ENCODE data around the gene TMEM121. TPM values are rescaled to one million over a fixed set of nuclear protein-coding genes. Genes with fewer than 3 reads are reported as not detected.
"Not testable (repeated sequence)": the region's sequence is repeated elsewhere in the genome, so short reads cannot be mapped to it uniquely, and the experiment has no call there.

The TMEM121 gene
- total RNA-seq, 1 donor from 2014 or later = 3.1 TPM

DNA sequence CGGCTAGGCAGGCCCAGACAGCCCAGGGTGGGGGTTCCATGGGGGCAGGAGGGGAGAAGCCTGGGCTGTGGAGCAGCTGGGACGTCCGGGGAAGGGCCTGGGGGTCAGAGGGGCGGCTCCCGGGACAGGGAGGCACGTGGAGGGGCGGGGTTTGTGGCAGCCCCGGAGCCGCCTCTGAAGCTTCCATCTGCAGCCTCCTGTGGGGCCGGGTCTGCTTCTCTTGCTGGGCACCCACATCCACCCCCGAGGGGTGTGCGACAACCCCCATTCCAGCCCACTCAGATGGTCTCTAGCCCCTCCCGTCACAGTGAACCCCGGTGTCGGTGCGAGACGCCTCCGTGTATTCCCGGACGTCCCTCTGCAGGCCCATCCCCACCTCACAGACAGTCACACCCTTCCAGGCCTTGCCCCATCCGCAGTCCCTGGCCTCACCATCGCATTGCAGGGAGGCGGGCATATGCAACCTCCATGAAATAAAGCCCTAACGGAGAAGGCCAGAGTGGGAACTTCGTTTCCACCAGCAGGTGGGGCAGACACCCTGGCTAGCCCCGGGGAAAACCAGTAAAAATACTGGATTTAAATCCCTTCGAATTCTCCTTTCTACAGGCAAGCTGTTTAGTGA is 33.8 kb downstream of the TMEM121 start:
- H3K4me3 ChIP-seq (ENCODE audit: low read length in 3 of 3); H3K27me3 ChIP-seq (ENCODE audit: control insufficient read depth in 3 of 3, insufficient read depth in 3 of 3, low read length in 3 of 3); H3K9me3 ChIP-seq (ENCODE audit: control insufficient read depth in 3 of 3, low read length in 3 of 3); H3K27ac ChIP-seq (ENCODE audit: low read depth, low read length); H3K9ac ChIP-seq (ENCODE audit: low read depth in 1 of 3, low read length in 3 of 3); H3K4me1 ChIP-seq (ENCODE audit: control insufficient read depth in 3 of 3, insufficient read depth in 3 of 3, low read length in 3 of 3); H3K36me3 ChIP-seq (ENCODE audit: control insufficient read depth in 3 of 3, insufficient read depth in 3 of 3, low read length in 3 of 3): not testable (repeated sequence)

DNA sequence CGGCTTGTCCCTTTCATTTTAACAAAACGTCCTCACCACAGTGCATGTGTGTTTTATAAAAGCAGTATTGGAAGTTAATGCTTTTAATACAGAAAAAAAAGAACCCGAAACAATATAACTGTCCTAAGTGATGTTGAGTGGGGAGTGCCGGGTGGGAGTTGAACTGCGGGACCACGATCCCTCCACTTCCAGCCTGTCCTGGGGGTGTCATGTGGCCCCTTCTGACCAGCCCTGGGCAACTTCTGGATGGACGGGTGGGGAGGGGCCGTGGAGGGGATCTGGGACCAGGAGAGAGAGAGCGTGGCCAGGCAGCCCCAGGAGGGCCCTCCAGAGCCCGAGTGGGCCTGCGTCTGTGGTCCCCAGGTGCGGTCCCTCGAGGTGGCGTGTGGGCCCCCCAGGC is 35.0 kb downstream of the TMEM121 start:
- not testable (repeated sequence) for H3K4me3 ChIP-seq (ENCODE audit: low read length in 3 of 3); H3K9ac ChIP-seq (ENCODE audit: low read depth in 1 of 3, low read length in 3 of 3); H3K9me3 ChIP-seq (ENCODE audit: control insufficient read depth in 3 of 3, low read length in 3 of 3); H3K27ac ChIP-seq (ENCODE audit: low read depth, low read length); H3K36me3 ChIP-seq (ENCODE audit: control insufficient read depth in 3 of 3, insufficient read depth in 3 of 3, low read length in 3 of 3); H3K27me3 ChIP-seq (ENCODE audit: control insufficient read depth in 3 of 3, insufficient read depth in 3 of 3, low read length in 3 of 3); H3K4me1 ChIP-seq (ENCODE audit: control insufficient read depth in 3 of 3, insufficient read depth in 3 of 3, low read length in 3 of 3)

DNA sequence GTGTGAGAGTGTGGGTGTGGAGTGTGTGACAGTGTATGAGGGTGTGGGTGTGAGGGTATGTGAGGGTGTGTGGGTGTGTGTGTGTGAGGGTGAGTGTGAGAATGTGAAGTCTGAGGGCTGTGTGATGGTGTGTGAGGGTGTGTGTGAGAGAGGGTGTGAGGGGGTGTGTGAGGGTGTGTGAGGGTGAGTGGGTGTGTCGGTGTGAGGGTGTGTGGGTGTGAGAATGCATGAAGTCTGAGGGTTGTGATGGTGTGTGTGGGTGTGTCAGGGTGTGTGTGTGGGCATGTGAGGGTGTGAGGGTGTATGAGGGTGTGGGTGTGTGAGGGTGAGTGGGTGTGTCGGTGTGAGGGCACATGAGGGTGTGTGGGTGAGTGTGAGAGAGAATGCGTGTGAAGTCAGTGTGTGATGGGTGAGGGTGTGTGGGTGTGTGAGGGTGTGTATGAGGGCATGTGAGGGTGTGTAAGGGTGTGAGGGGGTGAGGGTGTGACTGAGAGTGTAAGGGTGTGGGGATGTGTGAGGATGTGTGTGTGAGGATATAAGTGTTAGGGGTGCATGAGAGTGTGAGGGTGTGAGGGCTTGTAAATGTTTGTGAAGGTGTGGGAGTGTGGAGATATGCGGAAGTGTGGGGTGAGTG is 36.4 kb downstream of the TMEM121 start:
- no peaks in the 10 kb centered on the region for H3K27me3 ChIP-seq (ENCODE audit: control insufficient read depth in 3 of 3, insufficient read depth in 3 of 3, low read length in 3 of 3)

DNA sequence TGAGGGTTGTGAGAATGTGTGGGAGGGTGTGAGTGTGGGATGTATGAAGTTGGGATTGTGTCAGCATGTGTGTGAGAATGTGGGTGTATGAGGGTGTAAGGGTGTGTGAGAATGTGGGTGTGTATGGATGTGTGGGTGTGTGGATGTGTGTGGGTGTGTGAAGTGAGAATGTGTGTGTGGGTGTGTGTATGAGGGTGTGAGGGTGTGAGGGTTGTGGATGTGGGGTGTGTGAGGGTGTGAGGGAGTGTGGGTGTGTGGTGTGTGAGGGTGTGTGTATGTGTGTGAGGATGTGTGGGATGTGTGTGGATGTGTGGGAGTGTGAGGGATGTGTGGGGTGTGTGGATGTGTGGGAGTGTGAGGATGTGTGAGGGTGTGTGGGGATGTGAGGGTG is 37.0 kb downstream of the TMEM121 start:
- Histone ChIP-seq H3K4me1 (ENCODE audit: control insufficient read depth in 3 of 3, insufficient read depth in 3 of 3, low read length in 3 of 3) (no peaks in the 10 kb centered on the region), H3K4me3 (ENCODE audit: low read length in 3 of 3) (no peak overlapping the region), H3K9me3 (ENCODE audit: control insufficient read depth in 3 of 3, low read length in 3 of 3) (no peaks in the 10 kb centered on the region), H3K27me3 (ENCODE audit: control insufficient read depth in 3 of 3, insufficient read depth in 3 of 3, low read length in 3 of 3) (no peaks in the 10 kb centered on the region), H3K27ac (ENCODE audit: low read depth, low read length) (no peak overlapping the region), H3K9ac (ENCODE audit: low read depth in 1 of 3, low read length in 3 of 3) (no peak overlapping the region), H3K36me3 (ENCODE audit: control insufficient read depth in 3 of 3, insufficient read depth in 3 of 3, low read length in 3 of 3) (no peaks in the 10 kb centered on the region)

More for the DNA sequence above, 36.4 kb downstream of the TMEM121 start:
- Histone ChIP-seq H3K4me1 (ENCODE audit: control insufficient read depth in 3 of 3, insufficient read depth in 3 of 3, low read length in 3 of 3) (no peaks in the 10 kb centered on the region), H3K36me3 (ENCODE audit: control insufficient read depth in 3 of 3, insufficient read depth in 3 of 3, low read length in 3 of 3) (no peaks in the 10 kb centered on the region), H3K27ac (ENCODE audit: low read depth, low read length) (no peak overlapping the region), H3K9ac (ENCODE audit: low read depth in 1 of 3, low read length in 3 of 3) (no peak overlapping the region), H3K4me3 (ENCODE audit: low read length in 3 of 3) (no peak overlapping the region), H3K9me3 (ENCODE audit: control insufficient read depth in 3 of 3, low read length in 3 of 3) (no peaks in the 10 kb centered on the region)

DNA sequence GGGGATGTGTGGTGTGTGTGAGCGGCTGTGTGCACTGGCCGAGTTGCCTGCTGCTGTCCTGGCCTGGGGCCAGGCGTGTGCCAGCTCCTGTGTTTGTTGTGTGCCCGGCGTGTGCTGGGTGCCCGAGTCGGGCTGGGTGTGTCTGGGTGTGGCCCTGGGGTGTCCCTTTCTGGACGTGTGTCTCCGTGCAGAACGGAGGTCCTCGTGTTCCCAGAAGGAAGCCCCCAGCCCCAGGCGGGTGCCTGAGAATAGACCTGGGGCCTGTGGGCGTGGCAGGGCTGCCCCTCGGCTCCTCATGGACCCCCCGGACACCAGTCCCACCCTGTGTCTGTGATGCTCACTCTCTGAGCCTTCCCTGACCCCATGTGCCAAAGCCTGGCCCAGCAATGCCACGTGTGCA is 38.2 kb downstream of the TMEM121 start:
- H3K9me3 ChIP-seq (ENCODE audit: control insufficient read depth in 3 of 3, low read length in 3 of 3); H3K4me1 ChIP-seq (ENCODE audit: control insufficient read depth in 3 of 3, insufficient read depth in 3 of 3, low read length in 3 of 3); H3K9ac ChIP-seq (ENCODE audit: low read depth in 1 of 3, low read length in 3 of 3); H3K27me3 ChIP-seq (ENCODE audit: control insufficient read depth in 3 of 3, insufficient read depth in 3 of 3, low read length in 3 of 3); H3K27ac ChIP-seq (ENCODE audit: low read depth, low read length); H3K4me3 ChIP-seq (ENCODE audit: low read length in 3 of 3); H3K36me3 ChIP-seq (ENCODE audit: control insufficient read depth in 3 of 3, insufficient read depth in 3 of 3, low read length in 3 of 3): not testable (repeated sequence)

DNA sequence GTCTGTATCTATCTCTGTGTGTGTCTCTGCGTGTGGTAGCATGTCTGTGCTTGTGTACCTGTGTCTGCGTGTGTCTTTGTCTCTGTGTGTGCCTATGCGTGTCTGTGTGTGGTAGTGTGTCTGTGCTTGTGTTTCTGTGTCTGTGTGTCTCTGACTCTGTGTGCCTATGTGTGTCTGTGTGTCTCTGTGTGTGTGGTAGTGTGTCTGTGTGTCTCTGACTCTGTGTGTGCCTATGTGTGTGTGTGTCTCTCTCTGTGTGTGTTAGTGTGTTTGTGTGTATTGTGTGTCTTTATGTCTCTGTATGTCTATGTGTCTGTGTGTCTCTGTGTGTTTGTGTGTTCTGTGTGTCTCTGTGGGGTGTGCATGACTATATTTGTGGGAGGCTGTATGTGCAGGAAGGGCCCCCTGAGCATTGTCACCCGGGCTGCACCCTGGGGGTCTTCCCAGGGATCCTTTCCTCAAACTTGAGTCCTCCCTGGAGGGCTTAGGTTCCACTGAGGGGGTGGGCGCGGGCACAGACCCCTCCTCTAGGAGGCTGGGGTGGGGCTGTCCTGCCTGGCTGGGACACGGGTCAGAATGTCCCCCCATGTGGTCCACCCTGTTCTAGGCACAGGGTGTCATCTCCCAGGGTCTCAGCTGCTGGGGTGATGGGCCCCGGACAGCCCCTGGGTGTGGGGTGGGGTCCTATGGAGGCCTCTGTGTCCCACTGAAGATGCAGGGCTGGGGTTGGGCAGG is 39.0 kb downstream of the TMEM121 start:
- H3K36me3 ChIP-seq (ENCODE audit: control insufficient read depth in 3 of 3, insufficient read depth in 3 of 3, low read length in 3 of 3); H3K27ac ChIP-seq (ENCODE audit: low read depth, low read length); H3K9me3 ChIP-seq (ENCODE audit: control insufficient read depth in 3 of 3, low read length in 3 of 3); H3K4me1 ChIP-seq (ENCODE audit: control insufficient read depth in 3 of 3, insufficient read depth in 3 of 3, low read length in 3 of 3); H3K9ac ChIP-seq (ENCODE audit: low read depth in 1 of 3, low read length in 3 of 3); H3K4me3 ChIP-seq (ENCODE audit: low read length in 3 of 3); H3K27me3 ChIP-seq (ENCODE audit: control insufficient read depth in 3 of 3, insufficient read depth in 3 of 3, low read length in 3 of 3): not testable (repeated sequence)

DNA sequence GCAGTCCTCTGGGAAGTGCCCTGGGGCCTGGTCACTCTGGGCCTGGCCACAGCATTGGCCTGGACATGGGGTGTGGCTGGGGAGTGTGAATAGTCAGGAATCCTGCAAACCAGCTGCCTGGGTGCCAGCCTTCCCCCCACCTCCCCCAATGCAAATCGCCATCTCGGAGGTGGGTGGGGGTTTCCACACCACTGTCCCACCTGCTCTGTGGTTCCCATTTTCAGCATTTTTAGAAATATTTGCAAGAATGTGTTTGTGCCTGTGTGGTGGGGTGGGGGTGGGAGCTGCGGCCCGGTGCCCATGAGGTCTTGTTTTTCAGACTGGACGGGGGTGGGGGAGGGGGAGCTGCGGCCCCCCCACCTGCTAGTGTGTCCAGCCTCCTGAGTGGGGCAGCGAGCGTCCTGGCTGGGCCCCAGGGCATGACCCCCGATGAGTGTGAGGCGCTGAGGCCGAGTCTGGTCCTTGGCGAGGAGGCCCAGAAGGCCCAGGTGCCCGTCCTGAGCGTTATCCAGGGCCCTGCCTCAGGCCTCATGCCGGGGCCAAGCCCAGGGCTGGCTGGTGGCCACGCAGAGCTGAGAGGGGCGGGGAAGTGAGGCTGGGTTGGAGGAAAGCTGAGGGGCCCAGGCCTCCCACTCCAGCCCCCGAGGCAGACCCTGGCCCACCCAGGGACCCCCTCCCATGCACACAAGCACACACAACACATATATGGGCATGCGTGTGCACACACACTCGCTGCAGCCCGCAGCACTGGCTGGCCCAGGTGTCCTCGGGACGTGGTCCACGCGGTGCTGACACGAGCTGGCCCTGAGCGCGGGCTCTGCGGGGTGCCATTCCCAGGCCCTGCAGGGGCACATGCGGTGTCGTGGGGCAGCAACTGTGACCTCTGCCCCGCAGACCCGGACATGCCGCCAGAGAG is 40.1 kb downstream of the TMEM121 start:
- H3K36me3 ChIP-seq (ENCODE audit: control insufficient read depth in 3 of 3, insufficient read depth in 3 of 3, low read length in 3 of 3); H3K27ac ChIP-seq (ENCODE audit: low read depth, low read length); H3K4me3 ChIP-seq (ENCODE audit: low read length in 3 of 3); H3K9me3 ChIP-seq (ENCODE audit: control insufficient read depth in 3 of 3, low read length in 3 of 3); H3K27me3 ChIP-seq (ENCODE audit: control insufficient read depth in 3 of 3, insufficient read depth in 3 of 3, low read length in 3 of 3); H3K4me1 ChIP-seq (ENCODE audit: control insufficient read depth in 3 of 3, insufficient read depth in 3 of 3, low read length in 3 of 3); H3K9ac ChIP-seq (ENCODE audit: low read depth in 1 of 3, low read length in 3 of 3): not testable (repeated sequence)

DNA sequence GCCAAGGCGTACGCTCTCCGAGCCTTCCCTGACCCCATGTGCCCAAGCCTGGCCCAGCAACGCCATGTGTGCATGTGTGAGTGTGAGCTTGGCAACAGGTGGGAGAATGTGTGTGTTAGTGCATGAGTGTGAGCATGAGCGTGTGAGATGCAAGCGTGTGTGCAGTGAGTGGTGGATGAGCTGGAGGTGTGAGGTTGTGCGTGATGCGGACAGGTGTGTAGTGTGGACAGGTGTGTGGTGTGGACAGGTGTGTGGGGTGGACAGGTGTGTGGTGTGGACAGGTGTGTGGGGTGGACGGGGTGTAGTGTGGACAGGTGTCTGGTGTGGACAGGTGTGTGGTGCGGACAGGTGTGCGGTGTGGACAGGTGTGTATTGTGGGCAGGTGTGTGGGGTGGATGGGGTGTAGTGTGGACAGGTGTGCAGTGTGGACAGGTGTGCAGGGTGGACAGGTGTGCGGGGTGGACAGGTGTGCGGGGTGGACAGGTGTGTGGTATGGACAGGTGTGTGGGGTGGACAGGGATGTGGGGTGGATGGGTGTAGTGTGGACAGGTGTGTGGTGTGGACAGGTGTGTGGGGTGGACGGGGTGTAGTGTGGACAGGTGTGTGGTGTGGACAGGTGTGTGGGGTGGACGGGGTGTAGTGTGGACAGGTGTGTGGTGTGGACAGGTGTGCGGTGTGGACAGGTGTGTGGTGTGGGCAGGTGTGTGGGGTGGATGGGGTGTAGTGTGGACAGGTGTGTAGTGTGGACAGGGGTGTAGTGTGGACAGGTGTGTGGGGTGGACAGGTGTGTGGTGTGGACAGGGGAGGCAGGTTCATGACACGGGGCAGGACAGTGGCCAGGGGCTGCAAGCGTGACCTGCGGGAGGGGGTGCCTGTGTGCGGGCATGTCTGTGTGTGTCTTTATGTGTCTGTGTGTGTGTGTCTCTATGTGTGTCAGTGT is 41.1 kb downstream of the TMEM121 start:
- not testable (repeated sequence) for H3K4me3 ChIP-seq (ENCODE audit: low read length in 3 of 3); H3K9me3 ChIP-seq (ENCODE audit: control insufficient read depth in 3 of 3, low read length in 3 of 3)

DNA sequence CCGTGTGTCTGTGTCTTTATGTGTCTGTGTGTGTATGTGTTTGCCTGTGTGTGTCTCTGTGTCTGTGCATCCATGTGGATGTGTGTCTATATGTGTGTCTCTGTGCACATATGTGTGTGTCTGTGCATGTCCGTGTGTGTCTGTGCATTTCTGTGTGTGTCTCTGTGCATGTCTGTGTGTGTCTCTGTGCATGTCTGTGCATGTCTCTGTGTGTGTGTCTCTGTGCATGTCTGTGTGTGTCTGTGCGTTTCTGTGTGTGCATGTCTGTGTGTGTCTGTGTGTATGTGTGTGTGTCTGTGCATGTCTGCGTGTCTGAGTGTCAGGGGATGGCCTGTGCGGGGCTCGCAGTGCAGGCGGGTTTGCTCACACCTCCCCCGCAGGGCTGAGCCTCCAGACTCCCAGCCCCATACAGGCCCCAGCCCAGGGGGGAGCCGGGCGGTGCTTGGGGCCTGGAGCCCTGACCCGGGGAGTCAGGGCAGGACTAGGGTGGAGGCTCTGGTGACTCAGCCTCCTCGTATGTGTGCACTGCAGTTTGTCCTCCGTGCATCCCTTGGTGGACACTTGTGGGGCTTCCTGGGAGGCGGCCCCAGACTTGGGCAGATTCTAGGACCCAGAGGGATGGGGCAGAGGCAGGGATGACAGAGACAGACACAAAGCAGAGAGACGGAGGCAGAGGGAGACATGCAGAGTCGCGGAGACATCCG is 41.9 kb downstream of the TMEM121 start:
- not testable (repeated sequence) for H3K4me3 ChIP-seq (ENCODE audit: low read length in 3 of 3); H3K9me3 ChIP-seq (ENCODE audit: control insufficient read depth in 3 of 3, low read length in 3 of 3); H3K4me1 ChIP-seq (ENCODE audit: control insufficient read depth in 3 of 3, insufficient read depth in 3 of 3, low read length in 3 of 3); H3K27me3 ChIP-seq (ENCODE audit: control insufficient read depth in 3 of 3, insufficient read depth in 3 of 3, low read length in 3 of 3); H3K36me3 ChIP-seq (ENCODE audit: control insufficient read depth in 3 of 3, insufficient read depth in 3 of 3, low read length in 3 of 3); H3K27ac ChIP-seq (ENCODE audit: low read depth, low read length); H3K9ac ChIP-seq (ENCODE audit: low read depth in 1 of 3, low read length in 3 of 3)

More for the DNA sequence above, 41.1 kb downstream of the TMEM121 start:
- not testable (repeated sequence) for H3K9ac ChIP-seq (ENCODE audit: low read depth in 1 of 3, low read length in 3 of 3); H3K27me3 ChIP-seq (ENCODE audit: control insufficient read depth in 3 of 3, insufficient read depth in 3 of 3, low read length in 3 of 3); H3K36me3 ChIP-seq (ENCODE audit: control insufficient read depth in 3 of 3, insufficient read depth in 3 of 3, low read length in 3 of 3); H3K27ac ChIP-seq (ENCODE audit: low read depth, low read length); H3K4me1 ChIP-seq (ENCODE audit: control insufficient read depth in 3 of 3, insufficient read depth in 3 of 3, low read length in 3 of 3)

Measured in skeletal muscle tissue (tissue), 4 donors.